DND-41 (cell line): Measurements from ENCODE around the gene PROM2.

Experiments
- ATAC-seq: fragments of 200-7000 bp; cut with Tn5 transposase; 3 replicates; pipeline ENCODE4 v1.9.1; 2021; ENCODE audit warnings: low read depth; ENCODE audit not compliant: insufficient read depth
- DNase-seq: peaks from one replicate; pipeline ENCODE4 v3.0.0-alpha.2; 2020
- H2AFZ ChIP-seq: 2 replicates; pipeline ENCODE4 v1.6.0; 2012; ENCODE audit warnings: low read depth, low read length
- H3K27ac ChIP-seq: 2 replicates; pipeline ENCODE4 v1.5.1; 2012; ENCODE audit warnings: low read length, inconsistent platforms
- H3K27me3 ChIP-seq: fragments of 200-600 bp; sonication (generic); 2 replicates; pipeline ENCODE4 v1.6.0; 2012; ENCODE audit warnings: low read length, mild to moderate bottlenecking, inconsistent platforms; ENCODE audit not compliant: insufficient read depth, poor library complexity
- H3K36me3 ChIP-seq: 2 replicates; pipeline ENCODE4 v1.5.1; 2012; ENCODE audit warnings: low read length, inconsistent platforms; ENCODE audit not compliant: insufficient read depth
- H3K4me1 ChIP-seq: 2 replicates; pipeline ENCODE4 v1.5.1; 2012; ENCODE audit warnings: mild to moderate bottlenecking, low read length; ENCODE audit not compliant: insufficient read depth
- H3K4me2 ChIP-seq: 2 replicates; pipeline ENCODE4 v1.6.0; 2012; ENCODE audit warnings: mild to moderate bottlenecking, moderate library complexity, low read length, inconsistent platforms; ENCODE audit not compliant: insufficient read depth
- H3K4me3 ChIP-seq, 2 experiments: fragments of 200-600 bp in 1 of 2; shearing (Covaris generic) in 1 of 2; 2 replicates each; pipeline ENCODE4 v1.5.1; 2012 to 2016; ENCODE audit warnings: inconsistent platforms in 2 of 2, low read length in 2 of 2, mild to moderate bottlenecking in 2 of 2, low read depth in 1 of 2, moderate library complexity in 1 of 2
- H3K79me2 ChIP-seq: 2 replicates; pipeline ENCODE4 v1.6.0; 2012; ENCODE audit warnings: low read length, inconsistent platforms; ENCODE audit not compliant: insufficient read depth
- H3K9ac ChIP-seq: 2 replicates; pipeline ENCODE4 v1.6.0; 2012; ENCODE audit warnings: low read depth, mild to moderate bottlenecking, inconsistent platforms, low read length, moderate library complexity
- H3K9me3 ChIP-seq: 2 replicates; pipeline ENCODE4 v1.5.1; 2012; ENCODE audit warnings: low read length, moderate library complexity, mild to moderate bottlenecking, inconsistent platforms; ENCODE audit not compliant: insufficient read depth, severe bottlenecking
- H4K20me1 ChIP-seq: 2 replicates; pipeline ENCODE4 v1.6.0; 2012; ENCODE audit warnings: low read length; ENCODE audit not compliant: insufficient read depth
- EZH2 ChIP-seq: IDR thresholded peaks from 3 replicates; pipeline ENCODE4 v1.6.1; 2012; ENCODE audit warnings: borderline replicate concordance, low read depth, mild to moderate bottlenecking, moderate library complexity, low read length, inconsistent platforms; ENCODE audit not compliant: severe bottlenecking
- TF ChIP-seq, protein P1 (sequence below): IDR thresholded peaks from 2 replicates; pipeline ENCODE4 v1.5.1; 2012; ENCODE audit warnings: borderline replicate concordance, low read length, moderate library complexity, mild to moderate bottlenecking; ENCODE audit not compliant: poor library complexity, severe bottlenecking; ENCODE audit errors: extremely low read depth

PROM2 gene

DNA sequence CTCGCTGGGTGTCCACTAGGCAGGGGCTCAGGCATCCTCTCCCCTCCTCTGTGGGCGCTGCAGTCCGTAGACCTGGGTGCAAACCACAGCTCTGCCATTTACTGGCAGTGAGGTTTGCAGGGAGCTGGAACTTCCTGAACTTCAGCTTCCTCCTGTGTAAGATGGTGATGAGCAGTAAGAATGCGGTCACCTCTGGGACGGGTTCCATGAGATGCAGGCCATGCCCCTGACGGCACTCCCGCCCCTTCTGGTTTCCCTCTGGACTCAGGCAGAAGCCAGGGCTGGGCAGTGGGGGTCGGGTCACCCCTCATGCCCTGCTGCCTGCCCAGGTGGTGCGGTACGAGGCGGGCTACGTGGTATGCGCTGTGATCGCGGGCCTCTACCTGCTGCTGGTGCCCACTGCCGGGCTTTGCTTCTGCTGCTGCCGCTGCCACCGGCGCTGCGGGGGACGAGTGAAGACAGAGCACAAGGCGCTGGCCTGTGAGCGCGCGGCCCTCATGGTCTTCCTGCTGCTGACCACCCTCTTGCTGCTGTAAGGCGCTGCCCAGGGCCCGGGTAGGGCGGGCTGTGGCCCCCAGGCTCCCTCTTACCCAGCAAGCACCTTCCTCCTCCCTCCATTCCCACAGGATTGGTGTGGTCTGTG is 1.5 kb downstream of the PROM2 start:
- H3K9ac ChIP-seq = no peak overlapping the region
- H3K27ac ChIP-seq = no peak overlapping the region
- ATAC-seq (no peak), DNase-seq (no peak)
- no peaks in the 10 kb centered on the region for H3K9me3 ChIP-seq
- no peak overlapping the region for H3K4me3 ChIP-seq
- no peaks in the 10 kb centered on the region for H3K27me3 ChIP-seq
- H4K20me1 ChIP-seq = peaks cover 2% of the 10 kb centered on the region; the same call in 1 of the 2 replicates
- H3K4me1 ChIP-seq = no peaks in the 10 kb centered on the region
- H3K4me2 ChIP-seq = no peak overlapping the region
- H3K79me2 ChIP-seq = no peaks in the 10 kb centered on the region
- no peaks in the 10 kb centered on the region for H3K36me3 ChIP-seq
- no peak for TF ChIP-seq EZH2
- TF ChIP-seq, protein P1, sequence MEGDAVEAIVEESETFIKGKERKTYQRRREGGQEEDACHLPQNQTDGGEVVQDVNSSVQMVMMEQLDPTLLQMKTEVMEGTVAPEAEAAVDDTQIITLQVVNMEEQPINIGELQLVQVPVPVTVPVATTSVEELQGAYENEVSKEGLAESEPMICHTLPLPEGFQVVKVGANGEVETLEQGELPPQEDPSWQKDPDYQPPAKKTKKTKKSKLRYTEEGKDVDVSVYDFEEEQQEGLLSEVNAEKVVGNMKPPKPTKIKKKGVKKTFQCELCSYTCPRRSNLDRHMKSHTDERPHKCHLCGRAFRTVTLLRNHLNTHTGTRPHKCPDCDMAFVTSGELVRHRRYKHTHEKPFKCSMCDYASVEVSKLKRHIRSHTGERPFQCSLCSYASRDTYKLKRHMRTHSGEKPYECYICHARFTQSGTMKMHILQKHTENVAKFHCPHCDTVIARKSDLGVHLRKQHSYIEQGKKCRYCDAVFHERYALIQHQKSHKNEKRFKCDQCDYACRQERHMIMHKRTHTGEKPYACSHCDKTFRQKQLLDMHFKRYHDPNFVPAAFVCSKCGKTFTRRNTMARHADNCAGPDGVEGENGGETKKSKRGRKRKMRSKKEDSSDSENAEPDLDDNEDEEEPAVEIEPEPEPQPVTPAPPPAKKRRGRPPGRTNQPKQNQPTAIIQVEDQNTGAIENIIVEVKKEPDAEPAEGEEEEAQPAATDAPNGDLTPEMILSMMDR = no peak
- H2AFZ ChIP-seq = no peak overlapping the region

DNA sequence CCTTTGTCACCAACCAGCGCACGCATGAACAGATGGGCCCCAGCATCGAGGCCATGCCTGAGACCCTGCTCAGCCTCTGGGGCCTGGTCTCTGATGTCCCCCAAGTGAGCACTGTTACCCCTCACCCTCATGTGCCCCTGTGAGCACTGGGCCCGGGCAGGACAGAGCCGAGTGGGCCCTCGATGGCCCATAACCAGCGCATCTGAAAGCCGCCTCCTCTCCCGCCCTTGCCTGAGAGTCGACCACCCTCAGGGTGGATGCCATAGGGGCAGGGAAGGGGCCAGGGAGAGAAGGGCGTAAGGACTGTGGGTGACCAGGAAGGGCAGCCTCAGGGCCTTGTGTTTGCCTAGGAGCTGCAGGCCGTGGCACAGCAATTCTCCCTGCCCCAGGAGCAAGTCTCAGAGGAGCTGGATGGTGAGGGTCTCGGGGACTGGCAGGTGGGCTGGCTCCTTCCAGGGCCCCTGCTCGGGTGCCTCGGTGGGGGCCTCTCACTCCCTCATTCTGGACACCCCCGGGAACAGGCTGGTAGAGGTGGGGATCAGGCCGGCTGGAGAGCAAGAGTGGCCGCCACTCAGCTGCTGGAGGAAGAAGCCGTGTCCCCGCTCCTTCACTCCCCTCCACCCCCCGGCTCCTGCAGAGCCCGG is 2.1 kb downstream of the PROM2 start:
- Histone ChIP-seq H3K9ac (no peak overlapping the region), H3K27ac (no peak overlapping the region), H3K27me3 (no peaks in the 10 kb centered on the region), H4K20me1 (peaks cover 2% of the 10 kb centered on the region; the same call in 1 of the 2 replicates), H3K4me2 (no peak overlapping the region), H2AFZ (no peak overlapping the region), H3K79me2 (no peaks in the 10 kb centered on the region), H3K4me1 (no peaks in the 10 kb centered on the region), H3K4me3 (no peak overlapping the region), H3K36me3 (no peaks in the 10 kb centered on the region), H3K9me3 (no peaks in the 10 kb centered on the region)
- DNase-seq = no peak
- TF ChIP-seq, protein P1 = no peak
- TF ChIP-seq EZH2 = no peak
- ATAC-seq = no peak

DNA sequence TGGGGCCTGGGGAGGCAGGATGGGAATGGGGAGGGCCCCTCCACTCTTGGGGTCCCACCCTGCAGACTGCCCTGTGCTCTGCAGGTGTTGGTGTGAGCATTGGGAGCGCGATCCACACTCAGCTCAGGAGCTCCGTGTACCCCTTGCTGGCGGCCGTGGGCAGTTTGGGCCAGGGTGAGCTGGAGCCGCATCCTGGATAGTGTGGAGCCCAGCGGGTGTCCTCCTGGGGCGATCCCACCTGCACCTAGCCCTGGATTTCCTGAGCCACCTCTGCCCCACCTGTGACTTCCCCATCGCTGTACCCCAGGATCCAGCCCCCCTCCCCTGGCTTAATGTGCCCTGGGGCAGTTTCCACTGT is 2.6 kb downstream of the PROM2 start:
- Histone ChIP-seq H3K9ac (no peak overlapping the region), H3K4me3 (no peak overlapping the region), H3K79me2 (no peaks in the 10 kb centered on the region), H4K20me1 (peaks cover 5% of the 10 kb centered on the region; the same call in 1 of the 2 replicates), H2AFZ (no peak overlapping the region), H3K27me3 (no peaks in the 10 kb centered on the region), H3K9me3 (no peaks in the 10 kb centered on the region), H3K4me2 (no peak overlapping the region), H3K27ac (no peak overlapping the region), H3K36me3 (no peaks in the 10 kb centered on the region), H3K4me1 (no peaks in the 10 kb centered on the region)
- DNase-seq (no peak), ATAC-seq (no peak)
- TF ChIP-seq EZH2 = no peak
- TF ChIP-seq, protein P1 = no peak
